Measurements from ENCODE around the gene PDZK1. TPM values are rescaled to one million over a fixed set of nuclear protein-coding genes. Genes with fewer than 3 reads are reported as not detected.
A peak's percentile ranks its signal among the peaks of the same experiment; 100 is the strongest.
"Not testable (repeated sequence)": the region's sequence is repeated elsewhere in the genome, so short reads cannot be mapped to it uniquely, and the experiment has no call there.

PDZK1 gene
- total RNA-seq, 1 donor: 0.36 TPM

GRCh38 chr1:145729666-145730436 lies 22.7 kb upstream of the PDZK1 start:
- Histone ChIP-seq H3K4me3 (ENCODE audit: insufficient read depth, low read length) (no peak overlapping the region), H3K27ac (ENCODE audit: low read depth, low read length) (peak overlapping the region; percentile 23), H3K4me1 (ENCODE audit: insufficient read depth, low read length) (peaks cover 19% of the 10 kb centered on the region), H3K9me3 (ENCODE audit: low read depth, low read length) (no peaks in the 10 kb centered on the region), H4K20me1 (ENCODE audit: insufficient read depth, low read length) (no peaks in the 10 kb centered on the region), H3K36me3 (ENCODE audit: insufficient read depth, low read length) (no peaks in the 10 kb centered on the region), H3K79me2 (ENCODE audit: insufficient read depth, low read length) (no peaks in the 10 kb centered on the region), H3K4me2 (ENCODE audit: insufficient read depth, low read length) (peak overlapping the region; percentile 51), H2AFZ (ENCODE audit: low read length) (no peak overlapping the region), H3K27me3 (ENCODE audit: insufficient read depth, low read length) (no peaks in the 10 kb centered on the region)
- no peak for DNase-seq (ENCODE audit: insufficient read length, low spot score, missing footprints)
- TF ChIP-seq, protein P1, sequence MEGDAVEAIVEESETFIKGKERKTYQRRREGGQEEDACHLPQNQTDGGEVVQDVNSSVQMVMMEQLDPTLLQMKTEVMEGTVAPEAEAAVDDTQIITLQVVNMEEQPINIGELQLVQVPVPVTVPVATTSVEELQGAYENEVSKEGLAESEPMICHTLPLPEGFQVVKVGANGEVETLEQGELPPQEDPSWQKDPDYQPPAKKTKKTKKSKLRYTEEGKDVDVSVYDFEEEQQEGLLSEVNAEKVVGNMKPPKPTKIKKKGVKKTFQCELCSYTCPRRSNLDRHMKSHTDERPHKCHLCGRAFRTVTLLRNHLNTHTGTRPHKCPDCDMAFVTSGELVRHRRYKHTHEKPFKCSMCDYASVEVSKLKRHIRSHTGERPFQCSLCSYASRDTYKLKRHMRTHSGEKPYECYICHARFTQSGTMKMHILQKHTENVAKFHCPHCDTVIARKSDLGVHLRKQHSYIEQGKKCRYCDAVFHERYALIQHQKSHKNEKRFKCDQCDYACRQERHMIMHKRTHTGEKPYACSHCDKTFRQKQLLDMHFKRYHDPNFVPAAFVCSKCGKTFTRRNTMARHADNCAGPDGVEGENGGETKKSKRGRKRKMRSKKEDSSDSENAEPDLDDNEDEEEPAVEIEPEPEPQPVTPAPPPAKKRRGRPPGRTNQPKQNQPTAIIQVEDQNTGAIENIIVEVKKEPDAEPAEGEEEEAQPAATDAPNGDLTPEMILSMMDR (IDR thresholded peaks at IDR 0.05; ENCODE audit: extremely low read depth, low read depth, low read length): no peak

DNA sequence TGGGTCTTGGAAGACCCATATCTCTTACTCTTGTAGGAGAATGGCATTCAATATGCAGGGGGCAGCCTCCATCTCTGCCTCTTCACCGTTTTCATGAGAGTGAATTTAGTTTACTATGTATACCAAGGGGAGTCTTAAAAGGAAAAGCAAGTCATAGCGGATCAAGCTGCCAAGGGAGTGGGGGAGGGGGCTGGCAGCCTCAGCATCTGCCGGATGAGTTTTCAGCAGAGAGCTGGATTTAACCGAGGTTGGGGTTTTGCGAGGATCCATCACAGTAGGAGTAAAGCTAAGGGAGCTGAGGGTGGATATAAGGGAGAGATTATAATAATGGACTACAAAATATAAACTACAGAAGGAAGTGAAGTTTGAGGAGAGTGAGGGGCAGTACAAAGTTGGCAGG lies 22.0 kb upstream of the PDZK1 start:
- Histone ChIP-seq H3K9me3 (ENCODE audit: low read depth, low read length) (no peaks in the 10 kb centered on the region), H3K27me3 (ENCODE audit: insufficient read depth, low read length) (no peaks in the 10 kb centered on the region), H3K4me3 (ENCODE audit: insufficient read depth, low read length) (no peak overlapping the region), H3K79me2 (ENCODE audit: insufficient read depth, low read length) (no peaks in the 10 kb centered on the region), H3K4me1 (ENCODE audit: insufficient read depth, low read length) (peaks cover 19% of the 10 kb centered on the region), H2AFZ (ENCODE audit: low read length) (no peak overlapping the region), H3K27ac (ENCODE audit: low read depth, low read length) (peak overlapping the region; percentile 23), H4K20me1 (ENCODE audit: insufficient read depth, low read length) (no peaks in the 10 kb centered on the region), H3K36me3 (ENCODE audit: insufficient read depth, low read length) (no peaks in the 10 kb centered on the region), H3K4me2 (ENCODE audit: insufficient read depth, low read length) (peak overlapping the region; percentile 51)
- no peak for DNase-seq (ENCODE audit: insufficient read length, low spot score, missing footprints)
- TF ChIP-seq, protein P1 (IDR thresholded peaks at IDR 0.05; ENCODE audit: extremely low read depth, low read depth, low read length): no peak

DNA sequence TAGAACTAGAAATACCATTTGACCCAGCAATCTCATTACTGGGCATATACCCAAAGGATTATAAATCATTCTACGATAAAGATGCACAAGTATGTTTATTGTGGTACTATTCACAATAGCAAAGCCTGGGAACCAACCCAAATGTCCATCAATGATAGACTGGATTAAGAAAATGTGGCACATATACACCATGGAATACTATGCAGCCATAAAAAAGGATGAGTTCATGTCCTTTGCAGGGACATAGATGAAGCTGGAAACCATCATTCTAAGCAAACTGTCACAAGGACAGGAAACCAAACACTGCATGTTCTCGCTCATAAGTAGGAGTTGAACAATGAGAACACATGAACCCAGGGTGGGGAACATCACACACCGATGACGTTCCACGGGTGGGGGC lies 19.0 kb upstream of the PDZK1 start:
- DNase-seq (ENCODE audit: insufficient read length, low spot score, missing footprints); H2AFZ ChIP-seq (ENCODE audit: low read length); H3K4me2 ChIP-seq (ENCODE audit: insufficient read depth, low read length); H4K20me1 ChIP-seq (ENCODE audit: insufficient read depth, low read length); H3K9me3 ChIP-seq (ENCODE audit: low read depth, low read length); H3K4me3 ChIP-seq (ENCODE audit: insufficient read depth, low read length); H3K36me3 ChIP-seq (ENCODE audit: insufficient read depth, low read length); H3K27ac ChIP-seq (ENCODE audit: low read depth, low read length); H3K27me3 ChIP-seq (ENCODE audit: insufficient read depth, low read length); H3K79me2 ChIP-seq (ENCODE audit: insufficient read depth, low read length): not testable (repeated sequence)
- peaks cover 19% of the 10 kb centered on the region for H3K4me1 ChIP-seq (ENCODE audit: insufficient read depth, low read length)

DNA sequence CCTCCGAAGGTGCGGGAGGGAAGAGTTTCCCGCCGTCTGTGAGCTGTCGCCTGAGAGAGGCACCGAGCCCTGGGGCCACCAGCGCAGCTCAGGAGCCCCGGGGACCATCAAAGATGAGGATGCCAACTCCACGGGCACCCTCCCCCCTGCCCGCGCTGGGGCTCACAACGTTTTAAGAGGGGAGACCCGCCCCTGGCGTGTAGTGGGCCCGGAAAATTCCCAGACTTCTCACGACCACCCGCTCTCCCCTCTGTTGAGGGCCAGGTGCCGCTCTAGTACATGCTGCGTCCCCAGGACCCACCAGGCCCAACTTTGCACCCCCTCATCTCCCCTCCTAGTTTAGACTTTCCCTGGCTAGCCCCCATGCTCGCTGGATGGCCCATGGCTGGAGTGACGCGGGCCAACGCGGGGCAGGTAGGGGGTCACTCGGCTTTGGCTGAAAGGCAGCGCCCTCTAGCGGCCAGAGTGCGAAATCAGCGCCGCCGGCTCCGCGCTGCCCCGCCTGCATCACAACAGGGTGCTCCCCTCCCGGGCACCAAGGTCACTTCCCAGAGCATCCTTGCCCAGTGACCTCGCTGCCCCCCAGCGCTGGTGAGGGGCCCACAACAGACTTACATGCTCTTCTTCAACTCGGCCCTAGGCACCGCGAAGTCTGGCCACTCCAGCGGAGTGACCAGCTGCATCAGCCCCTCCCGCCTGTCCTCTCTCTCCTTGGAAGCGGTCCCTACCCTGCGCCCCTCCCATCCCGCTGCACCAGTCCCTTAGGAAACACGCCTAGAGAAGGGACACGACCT lies 13.9 kb upstream of the PDZK1 start:
- peak; percentile 79 for DNase-seq (ENCODE audit: insufficient read length, low spot score, missing footprints)

More for the DNA sequence above, 13.9 kb upstream of the PDZK1 start:
- Histone ChIP-seq H2AFZ (ENCODE audit: low read length) (peak overlapping the region; percentile 89), H3K79me2 (ENCODE audit: insufficient read depth, low read length) (no peaks in the 10 kb centered on the region), H4K20me1 (ENCODE audit: insufficient read depth, low read length) (no peaks in the 10 kb centered on the region), H3K4me2 (ENCODE audit: insufficient read depth, low read length) (peak overlapping the region; percentile 97), H3K27ac (ENCODE audit: low read depth, low read length) (peak overlapping the region; percentile 81), H3K36me3 (ENCODE audit: insufficient read depth, low read length) (no peaks in the 10 kb centered on the region), H3K4me1 (ENCODE audit: insufficient read depth, low read length) (peaks cover 21% of the 10 kb centered on the region), H3K9me3 (ENCODE audit: low read depth, low read length) (no peaks in the 10 kb centered on the region), H3K4me3 (ENCODE audit: insufficient read depth, low read length) (peak overlapping the region; percentile 72), H3K27me3 (ENCODE audit: insufficient read depth, low read length) (no peaks in the 10 kb centered on the region)
- TF ChIP-seq, protein P1 (IDR thresholded peaks at IDR 0.05; ENCODE audit: extremely low read depth, low read depth, low read length): peak; percentile 79
